HG02610 (cell line): ENCODE data around the gene TMEM126A.

Experiments used
- ATAC-seq: cut with Tn5 transposase; IDR thresholded peaks from one replicate; pipeline ENCODE4 v1.9.1; 2021; ENCODE audit warnings: mild to moderate bottlenecking, moderate library complexity; ENCODE audit not compliant: unreplicated experiment

The TMEM126A gene

GRCh38 chr11:85694385-85694980 lies 46.7 kb downstream of the TMEM126A start:
- no peak for ATAC-seq

GRCh38 chr11:85695546-85695945 lies 47.8 kb downstream of the TMEM126A start:
- ATAC-seq = no peak

GRCh38 chr11:85697747-85698146 lies 50.0 kb downstream of the TMEM126A start:
- no peak for ATAC-seq

GRCh38 chr11:85698195-85698594 lies 50.4 kb downstream of the TMEM126A start:
- ATAC-seq = no peak

- peak; percentile 88 for ATAC-seq
Observed at GRCh38 chr11:85699957-85700741, 52.4 kb downstream of the TMEM126A start.

- ATAC-seq = no peak
Observed at GRCh38 chr11:85704967-85705366, 57.2 kb downstream of the TMEM126A start.

GRCh38 chr11:85705800-85706199 lies 58.0 kb downstream of the TMEM126A start:
- ATAC-seq = no peak
